ENCODE data around the gene TMCO2.

GRCh38 chr1:40243351-40243750, 4.4 kb upstream of the TMCO2 start:
- TF ChIP-seq CTCF (IDR thresholded peaks at IDR 0.05): no peak
- no peak for TF ChIP-seq ZFX (IDR thresholded peaks at IDR 0.05; ENCODE audit: borderline replicate concordance)
